H1 (cell line): ENCODE measurements around the gene TGIF1.

Source experiments
- CREB1 ChIP-seq: IDR thresholded peaks from 2 replicates; pipeline ENCODE4 v1.6.1; 2012; ENCODE audit warnings: inconsistent platforms
- EP300 ChIP-seq, 2 experiments: IDR thresholded peaks; 1 replicate in 1 of 2; 2 replicates in 1 of 2; pipeline ENCODE4 v1.6.1; 2011 to 2012; ENCODE audit warnings: low read depth in 2 of 2, low read length in 2 of 2, mild to moderate bottlenecking in 2 of 2, borderline replicate concordance in 1 of 2, inconsistent platforms in 1 of 2, moderate library complexity in 1 of 2
- TAF1 ChIP-seq: IDR thresholded peaks from 2 replicates; pipeline ENCODE4 v1.6.1; 2011; ENCODE audit warnings: mild to moderate bottlenecking, low read depth, low read length

DNA sequence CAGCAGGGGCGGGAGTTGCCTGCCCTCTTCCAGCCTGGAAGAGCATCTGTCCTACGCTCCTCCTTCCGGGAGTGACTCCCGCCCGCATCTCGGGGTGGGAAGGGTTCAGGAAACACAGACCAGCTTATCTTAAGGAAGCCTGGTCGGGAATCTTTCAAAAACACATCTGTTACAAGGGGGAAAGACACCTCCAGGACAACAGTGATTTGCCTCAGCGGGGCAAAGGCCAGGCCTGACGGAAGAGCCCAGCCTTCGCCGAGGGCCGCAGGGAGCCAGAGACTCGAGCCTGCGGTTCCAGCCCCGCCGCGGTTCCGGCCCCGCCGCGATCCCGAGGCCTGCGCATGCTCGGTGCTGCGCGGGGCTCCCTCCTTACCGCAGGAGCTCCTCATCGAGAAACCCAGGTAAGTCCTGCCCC, 38.1 kb upstream of the TGIF1 start:
- TF ChIP-seq TAF1 (no peak), CREB1 (no peak), EP300 (IDR thresholded peaks at IDR 0.05; ENCODE audit: borderline replicate concordance in 1 of 2, low read depth in 2 of 2, low read length in 2 of 2) (no peak)
